Muscle layer of colon (tissue), 2 donors: ENCODE measurements around the gene MR1.
A peak's percentile ranks its signal among the peaks of the same experiment; 100 is the strongest.
"Not testable (repeated sequence)": the region's sequence is repeated elsewhere in the genome, so short reads cannot be mapped to it uniquely, and the experiment has no call there.

ENCODE experiments used
- H3K27ac ChIP-seq: one replicate; pipeline ENCODE4 v1.7.0; 2013; ENCODE audit warnings: low read depth, mild to moderate bottlenecking, low read length, moderate library complexity
- H3K27me3 ChIP-seq, 2 donors: one replicate each; pipeline ENCODE4 v1.7.0; 2013; ENCODE audit warnings: low read length in 2 of 2, mild to moderate bottlenecking in 2 of 2; ENCODE audit not compliant: insufficient read depth in 2 of 2, control insufficient read depth in 1 of 2
- H3K36me3 ChIP-seq: one replicate; pipeline ENCODE4 v1.7.0; 2013; ENCODE audit warnings: mild to moderate bottlenecking, low read length; ENCODE audit not compliant: insufficient read depth
- H3K4me1 ChIP-seq: one replicate; pipeline ENCODE4 v1.7.0; 2013; ENCODE audit warnings: mild to moderate bottlenecking, low read length; ENCODE audit not compliant: insufficient read depth
- H3K4me3 ChIP-seq, 2 donors: one replicate each; pipeline ENCODE4 v1.7.0; 2013; ENCODE audit warnings: low read length in 2 of 2, low read depth in 1 of 2, mild to moderate bottlenecking in 1 of 2, moderate library complexity in 1 of 2
- H3K9ac ChIP-seq: one replicate; pipeline ENCODE4 v1.7.0; 2013; ENCODE audit warnings: low read length
- H3K9me3 ChIP-seq: one replicate; pipeline ENCODE4 v1.7.0; 2013; ENCODE audit warnings: mild to moderate bottlenecking, low read length
- donor health status: abdominal sarcoma.
- donor health status: Adenocarcinoma of cecum.

Gene MR1

GRCh38 chr1:181033128-181033798 is 520 bp upstream of the MR1 start:
- H3K27ac ChIP-seq, result peak overlapping the region; percentile 93
- H3K9me3 ChIP-seq, result no peaks in the 10 kb centered on the region
- peak overlapping the region; percentile 65 to 67 for H3K4me3 ChIP-seq
- H3K36me3 ChIP-seq, result peaks cover 4% of the 10 kb centered on the region
- H3K4me1 ChIP-seq, result peaks cover 21% of the 10 kb centered on the region
- no peaks in the 10 kb centered on the region for H3K27me3 ChIP-seq
- H3K9ac ChIP-seq, result peak overlapping the region; percentile 55

- H3K9ac ChIP-seq, H3K4me3 ChIP-seq, H3K27ac ChIP-seq, H3K36me3 ChIP-seq, H3K27me3 ChIP-seq, H3K9me3 ChIP-seq: not testable (repeated sequence)
- H3K4me1 ChIP-seq, result peaks cover 21% of the 10 kb centered on the region
Measured at GRCh38 chr1:181035210-181035609, 1.4 kb downstream of the MR1 start.

GRCh38 chr1:181036107-181036836 is 2.5 kb downstream of the MR1 start:
- peaks cover 23% of the 10 kb centered on the region for H3K4me1 ChIP-seq
- peaks cover 5% of the 10 kb centered on the region for H3K36me3 ChIP-seq
- no peak overlapping the region for H3K27ac ChIP-seq
- no peaks in the 10 kb centered on the region for H3K27me3 ChIP-seq
- no peaks in the 10 kb centered on the region for H3K9me3 ChIP-seq
- H3K4me3 ChIP-seq, result no peak overlapping the region
- H3K9ac ChIP-seq, result no peak overlapping the region

GRCh38 chr1:181037386-181037785 is 3.6 kb downstream of the MR1 start:
- Histone ChIP-seq H3K27ac (no peak overlapping the region), H3K9ac (no peak overlapping the region), H3K4me1 (peaks cover 24% of the 10 kb centered on the region), H3K9me3 (no peaks in the 10 kb centered on the region), H3K4me3 (no peak overlapping the region), H3K27me3 (no peaks in the 10 kb centered on the region), H3K36me3 (peaks cover 5% of the 10 kb centered on the region)

GRCh38 chr1:181038399-181038873 is 4.7 kb downstream of the MR1 start:
- Histone ChIP-seq H3K4me3 (no peak overlapping the region), H3K27me3 (no peaks in the 10 kb centered on the region), H3K9me3 (no peaks in the 10 kb centered on the region), H3K4me1 (peaks cover 19% of the 10 kb centered on the region), H3K9ac (no peak overlapping the region), H3K27ac (no peak overlapping the region), H3K36me3 (peaks cover 5% of the 10 kb centered on the region)

- H3K9ac ChIP-seq, result no peak overlapping the region
- no peak overlapping the region for H3K27ac ChIP-seq
Measured at GRCh38 chr1:181040284-181040865, 6.6 kb downstream of the MR1 start.

GRCh38 chr1:181043025-181043888 is 9.5 kb downstream of the MR1 start:
- H3K27me3 ChIP-seq, result no peaks in the 10 kb centered on the region
- H3K9me3 ChIP-seq, result no peaks in the 10 kb centered on the region
- peaks cover 4% of the 10 kb centered on the region for H3K4me1 ChIP-seq
- no peak overlapping the region for H3K4me3 ChIP-seq
- no peak overlapping the region for H3K9ac ChIP-seq
- peaks cover 1% of the 10 kb centered on the region for H3K36me3 ChIP-seq
- no peak overlapping the region for H3K27ac ChIP-seq

More at GRCh38 chr1:181040284-181040865, 6.6 kb downstream of the MR1 start:
- H3K36me3 ChIP-seq, result peaks cover 5% of the 10 kb centered on the region
- no peaks in the 10 kb centered on the region for H3K27me3 ChIP-seq
- no peaks in the 10 kb centered on the region for H3K9me3 ChIP-seq
- no peak overlapping the region for H3K4me3 ChIP-seq
- peaks cover 7% of the 10 kb centered on the region for H3K4me1 ChIP-seq

GRCh38 chr1:181044449-181044966 is 10.7 kb downstream of the MR1 start:
- H3K9ac ChIP-seq, result no peak overlapping the region
- H3K4me3 ChIP-seq, result no peak overlapping the region
- no peak overlapping the region for H3K27ac ChIP-seq
- H3K4me1 ChIP-seq, result peaks cover 4% of the 10 kb centered on the region
- H3K9me3 ChIP-seq, result no peaks in the 10 kb centered on the region
- H3K36me3 ChIP-seq, result no peaks in the 10 kb centered on the region
- H3K27me3 ChIP-seq, result no peaks in the 10 kb centered on the region

GRCh38 chr1:181045946-181046345 is 12.2 kb downstream of the MR1 start:
- H3K9ac ChIP-seq, H3K4me3 ChIP-seq, H3K9me3 ChIP-seq, H3K27me3 ChIP-seq, H3K4me1 ChIP-seq, H3K36me3 ChIP-seq, H3K27ac ChIP-seq: not testable (repeated sequence)

- Histone ChIP-seq H3K9me3 (no peaks in the 10 kb centered on the region), H3K4me3 (no peak overlapping the region), H3K4me1 (no peaks in the 10 kb centered on the region), H3K27me3 (no peaks in the 10 kb centered on the region), H3K9ac (no peak overlapping the region), H3K36me3 (peaks cover 7% of the 10 kb centered on the region), H3K27ac (no peak overlapping the region)
Measured at GRCh38 chr1:181049378-181049777, 15.6 kb downstream of the MR1 start.

GRCh38 chr1:181050922-181051321 is 17.1 kb downstream of the MR1 start:
- Histone ChIP-seq H3K27me3 (no peaks in the 10 kb centered on the region), H3K9me3 (no peaks in the 10 kb centered on the region), H3K36me3 (peaks cover 11% of the 10 kb centered on the region), H3K9ac (no peak overlapping the region), H3K4me3 (no peak overlapping the region), H3K27ac (no peak overlapping the region), H3K4me1 (no peaks in the 10 kb centered on the region)
